ENCODE data around the gene FAM186B.

DNA sequence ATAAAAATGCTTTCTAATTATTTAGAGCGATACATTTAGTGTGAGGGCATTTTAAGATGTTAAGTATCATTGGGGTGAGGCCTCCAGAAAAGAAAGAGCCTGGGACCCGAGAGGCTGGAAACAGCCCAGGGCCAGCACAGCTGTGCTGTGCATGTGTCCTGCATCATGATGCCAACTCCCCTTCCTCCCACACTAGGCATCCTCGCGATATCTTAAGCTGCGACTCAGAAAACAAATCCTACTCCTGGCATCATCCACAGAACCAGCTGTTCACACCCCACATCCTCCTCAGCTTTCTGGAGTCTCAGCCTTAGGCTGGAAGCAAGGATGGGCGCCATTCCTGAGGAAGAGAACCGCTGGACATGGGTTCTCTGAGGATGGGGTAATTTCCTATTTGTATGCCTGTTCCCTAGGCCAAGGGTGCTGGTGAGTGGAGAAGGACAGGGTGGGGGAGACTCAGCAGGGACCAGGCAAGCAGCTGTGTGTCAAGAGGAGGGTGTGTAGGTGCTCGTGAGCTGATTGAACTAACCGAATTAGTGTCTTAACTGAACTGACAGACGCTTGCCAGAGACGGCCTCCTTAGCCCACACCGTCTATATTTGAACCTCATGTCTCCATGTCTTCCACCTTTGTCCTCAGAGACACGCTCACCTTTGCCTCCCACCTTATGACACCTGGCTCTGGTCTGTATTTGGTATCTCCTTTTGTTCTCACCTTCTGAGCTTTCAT, 21.9 kb downstream of the FAM186B start:
- no peak for TF ChIP-seq CTCF (IDR thresholded peaks at IDR 0.05; ENCODE audit: insufficient read depth, low read depth, low read length)
- no peak for TF ChIP-seq EZH2 (IDR thresholded peaks at IDR 0.05; ENCODE audit: insufficient read depth, low read length)
